Measurements from ENCODE around the gene DLL1.

The DLL1 gene

GRCh38 chr6:170294813-170295509 lies 4.1 kb upstream of the DLL1 start:
- no peak for DNase-seq

DNA sequence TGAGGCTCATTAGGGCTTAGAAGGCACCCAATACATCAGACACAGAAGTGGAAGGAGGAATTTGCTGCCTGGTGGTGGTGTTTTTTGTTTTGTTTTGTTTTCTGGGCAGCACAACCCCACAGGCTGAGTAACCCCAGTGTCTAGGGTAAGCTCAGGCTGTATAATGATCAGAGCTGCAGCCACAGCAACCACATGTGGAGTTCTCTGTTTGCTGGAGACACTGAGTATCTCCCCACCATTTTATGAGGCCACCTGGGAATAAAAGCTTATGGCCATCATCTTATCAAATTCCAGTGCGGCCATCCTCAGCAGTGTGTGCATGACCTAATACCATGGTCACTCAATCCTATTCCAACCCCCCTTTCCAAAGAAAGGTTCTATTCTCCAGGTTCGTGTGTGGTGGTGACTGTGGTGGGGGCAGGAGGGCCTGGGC lies 3.4 kb upstream of the DLL1 start:
- no peak for DNase-seq

GRCh38 chr6:170293341-170294231 lies 2.7 kb upstream of the DLL1 start:
- DNase-seq, result no peak

GRCh38 chr6:170292407-170293158 lies 1.7 kb upstream of the DLL1 start:
- DNase-seq, result no peak

DNA sequence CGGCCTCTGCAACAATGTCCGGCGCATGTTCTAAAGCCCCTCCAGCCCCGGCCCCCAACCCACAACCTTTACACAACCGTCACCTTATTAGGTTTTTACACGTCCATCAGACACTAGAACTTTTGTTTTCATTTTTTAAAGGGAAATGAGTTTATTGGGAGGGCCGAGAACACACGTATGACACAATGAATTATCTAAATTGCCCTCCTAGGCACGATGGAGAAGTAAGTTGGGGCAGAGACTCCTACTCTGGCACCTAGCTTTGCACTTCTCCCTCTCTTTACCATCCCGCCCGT lies 1.2 kb upstream of the DLL1 start:
- no peak for DNase-seq

GRCh38 chr6:170291271-170292110 lies 613 bp upstream of the DLL1 start:
- peak; percentile 58 for DNase-seq

DNA sequence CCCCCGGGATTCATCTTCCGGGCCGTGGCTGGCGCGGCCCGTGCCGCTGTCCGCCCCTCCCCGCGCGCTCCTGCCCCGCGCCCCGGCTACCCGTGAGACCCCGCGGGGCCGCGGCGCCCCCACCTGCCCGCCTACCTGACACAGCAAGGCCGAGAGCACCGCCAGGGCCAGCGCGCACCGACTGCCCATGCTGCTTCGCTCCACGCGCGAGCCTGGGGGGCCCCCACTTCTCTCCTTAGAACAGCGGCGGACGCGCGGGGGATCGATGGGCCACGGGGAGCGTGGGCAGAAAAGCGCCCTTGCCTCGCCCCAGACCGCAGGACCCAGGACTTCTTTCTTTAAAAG lies 955 bp downstream of the DLL1 start:
- no peak for DNase-seq

- no peak for DNase-seq
Measured at GRCh38 chr6:170289180-170289931, 1.5 kb downstream of the DLL1 start.

- no peak for DNase-seq
Measured at GRCh38 chr6:170288852-170289179, 2.1 kb downstream of the DLL1 start.

GRCh38 chr6:170288091-170288631 lies 2.7 kb downstream of the DLL1 start:
- no peak for DNase-seq

GRCh38 chr6:170287371-170287876 lies 3.5 kb downstream of the DLL1 start:
- no peak for DNase-seq

GRCh38 chr6:170286934-170287265 lies 4.0 kb downstream of the DLL1 start:
- no peak for DNase-seq

GRCh38 chr6:170286246-170286933 lies 4.5 kb downstream of the DLL1 start:
- no peak for DNase-seq

DNA sequence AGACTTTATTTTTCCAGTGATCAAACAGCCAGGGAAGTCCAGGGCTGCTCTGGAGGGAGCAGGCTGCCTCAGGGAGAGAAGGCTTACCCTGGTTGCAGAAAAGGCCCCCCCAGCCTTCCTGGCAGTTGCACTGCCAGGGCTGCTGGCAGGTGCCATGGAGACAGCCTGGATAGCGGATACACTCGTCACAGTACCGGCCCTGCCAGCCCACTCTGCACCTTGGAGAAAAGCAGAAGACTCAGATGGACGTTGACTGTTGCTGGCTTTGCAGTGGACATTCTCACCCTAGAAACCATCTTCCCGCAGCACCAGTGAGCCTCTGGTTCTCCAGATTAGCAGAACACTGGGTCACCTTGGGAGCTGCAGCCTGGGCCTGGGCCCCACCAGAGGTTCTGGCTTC lies 5.4 kb downstream of the DLL1 start:
- no peak for DNase-seq

GRCh38 chr6:170284866-170285469 lies 5.9 kb downstream of the DLL1 start:
- no peak for DNase-seq

DNA sequence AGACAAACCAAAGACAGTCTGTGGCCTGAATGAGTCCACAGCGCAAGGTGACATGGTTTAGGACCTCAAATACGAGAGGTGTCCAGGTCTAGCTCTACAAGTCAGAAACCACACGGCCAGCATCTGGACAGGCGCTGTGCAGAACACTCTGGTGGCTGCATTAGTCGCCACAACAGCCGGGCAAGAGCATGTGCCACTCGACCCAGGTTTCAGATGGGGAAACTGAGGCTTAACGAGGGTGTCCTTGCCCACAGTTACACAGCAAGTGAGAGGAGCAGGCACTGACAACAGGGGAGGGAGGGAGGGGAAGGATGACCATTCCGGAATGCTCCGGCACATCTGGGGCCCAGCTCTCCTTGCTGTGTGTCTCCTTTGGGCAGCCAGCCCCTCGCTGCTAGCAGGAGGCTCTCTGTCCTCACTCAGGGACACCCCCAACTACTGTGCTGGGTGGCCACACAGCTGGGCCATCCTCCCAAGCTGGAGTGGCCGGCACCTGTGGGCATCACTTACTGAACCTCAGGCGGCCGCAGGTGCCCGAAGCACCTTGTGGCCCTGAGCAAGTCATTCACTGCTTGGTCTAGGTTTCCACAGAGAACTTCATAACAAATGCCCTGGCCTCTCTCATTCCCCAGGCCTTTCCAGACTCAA lies 6.6 kb downstream of the DLL1 start:
- no peak for DNase-seq

GRCh38 chr6:170283212-170284081 lies 7.4 kb downstream of the DLL1 start:
- DNase-seq, result no peak

DNA sequence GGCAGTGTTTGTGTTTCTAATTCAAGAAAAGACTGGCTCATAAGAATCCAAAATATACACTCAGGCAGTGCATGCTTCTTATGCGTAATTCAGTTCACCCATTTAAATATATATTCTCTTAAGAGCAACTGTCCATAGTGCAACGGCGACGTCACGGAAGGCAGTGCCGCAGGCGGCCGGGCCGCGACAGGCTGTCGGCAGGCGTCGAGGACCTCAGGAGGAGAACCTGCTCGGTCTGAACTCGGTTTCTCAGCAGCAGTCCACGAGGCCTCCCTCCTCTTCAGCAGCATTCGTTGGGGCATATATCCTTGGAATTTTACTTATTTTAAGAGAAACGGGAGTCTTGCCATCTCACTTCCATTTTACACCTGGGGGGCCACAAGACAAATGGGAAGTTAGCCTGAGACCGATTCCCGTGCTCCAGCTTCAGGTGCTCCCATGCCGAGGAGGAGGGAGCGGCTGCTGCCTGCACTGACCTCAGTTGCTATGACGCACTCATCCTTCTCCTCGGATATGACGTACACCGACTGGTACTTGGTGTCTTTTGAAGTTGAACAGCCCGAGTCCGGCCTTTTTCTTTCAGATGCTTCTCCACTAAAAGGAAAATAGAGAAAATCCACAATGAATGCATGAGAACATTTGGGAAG lies 8.2 kb downstream of the DLL1 start:
- no peak for DNase-seq

All from suppressor macrophage treated with lipopolysaccharide for 4 hours (primary cell).